K562 treated with DMSO at 1 percent for 12 hours (cell line): ENCODE data around the gene PRR20B. TPM values are rescaled to one million over a fixed set of nuclear protein-coding genes. Genes with fewer than 3 reads are reported as not detected.

ENCODE experiments used
- total RNA-seq: library from RNA; unstranded; fragments of 300-600 nt; gene quantifications from 2 replicates; pipeline ENCODE4 v1.2.3, GENCODE V29; 2022; ENCODE audit not compliant: insufficient read depth

The PRR20B gene
- total RNA-seq: not detected in 2 replicates

GRCh38 chr13:57147188-57147587 lies at the start of gene PRR20B:
TSS of gene PRR20B (plus strand) at chr13:57147488. CDS start at chr13:57147875, 387 bp downstream.

DNA sequence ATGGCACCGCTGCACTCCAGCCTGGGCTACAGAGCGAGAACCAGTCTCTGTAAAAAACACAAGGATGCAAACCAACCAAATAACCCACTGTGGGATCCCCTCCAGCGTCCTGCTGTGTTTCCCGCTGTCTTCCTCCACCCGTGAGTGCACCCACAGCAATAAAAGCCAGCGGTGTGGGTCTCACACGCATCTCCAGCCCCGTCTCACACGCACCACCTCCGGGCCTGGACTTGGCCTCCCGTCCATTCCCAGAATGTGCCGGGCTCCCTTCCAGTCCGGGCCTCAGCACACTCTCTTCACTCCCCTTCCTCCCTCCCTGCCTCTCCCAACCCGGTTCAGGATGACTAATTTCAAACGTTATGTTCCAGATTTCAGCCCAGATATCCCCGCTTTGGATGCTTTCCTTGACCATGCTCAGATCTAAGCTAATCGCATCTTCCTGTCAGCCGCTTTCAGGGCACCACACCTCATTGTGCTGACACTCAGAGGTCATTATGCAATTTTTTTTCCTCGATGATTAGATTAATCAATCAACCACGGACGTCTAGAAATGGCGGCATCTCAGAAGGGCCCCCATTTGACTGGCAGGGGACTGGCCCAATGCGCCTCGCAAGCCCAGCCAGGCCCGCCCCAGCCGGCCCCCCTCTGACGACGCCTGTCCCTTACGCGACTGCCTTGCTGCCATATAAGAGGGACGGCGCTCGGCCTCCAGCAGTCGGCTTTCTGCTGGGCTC lies 6.9 kb upstream of the PRR20B start, which contains the start of gene PRR20A:
TSS of gene PRR20A (plus strand) at position 684 of the 734 bp plus-strand sequence. CDS start 387 bp downstream, outside the sequence.

DNA sequence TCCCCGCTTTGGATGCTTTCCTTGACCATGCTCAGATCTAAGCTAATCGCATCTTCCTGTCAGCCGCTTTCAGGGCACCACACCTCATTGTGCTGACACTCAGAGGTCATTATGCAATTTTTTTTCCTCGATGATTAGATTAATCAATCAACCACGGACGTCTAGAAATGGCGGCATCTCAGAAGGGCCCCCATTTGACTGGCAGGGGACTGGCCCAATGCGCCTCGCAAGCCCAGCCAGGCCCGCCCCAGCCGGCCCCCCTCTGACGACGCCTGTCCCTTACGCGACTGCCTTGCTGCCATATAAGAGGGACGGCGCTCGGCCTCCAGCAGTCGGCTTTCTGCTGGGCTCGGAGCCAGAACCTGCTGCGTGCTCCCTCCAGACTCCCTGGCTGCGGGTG lies 6.5 kb downstream of the PRR20B start, which contains the start of gene PRR20C:
TSS of gene PRR20C (plus strand) at position 301 of the 400 bp plus-strand sequence. CDS start 387 bp downstream, outside the sequence.

GRCh38 chr13:57160332-57160731 lies 13.0 kb downstream of the PRR20B start, which contains the start of gene PRR20D:
TSS of gene PRR20D (plus strand) at chr13:57160632. CDS start at chr13:57161019, 387 bp downstream.

DNA sequence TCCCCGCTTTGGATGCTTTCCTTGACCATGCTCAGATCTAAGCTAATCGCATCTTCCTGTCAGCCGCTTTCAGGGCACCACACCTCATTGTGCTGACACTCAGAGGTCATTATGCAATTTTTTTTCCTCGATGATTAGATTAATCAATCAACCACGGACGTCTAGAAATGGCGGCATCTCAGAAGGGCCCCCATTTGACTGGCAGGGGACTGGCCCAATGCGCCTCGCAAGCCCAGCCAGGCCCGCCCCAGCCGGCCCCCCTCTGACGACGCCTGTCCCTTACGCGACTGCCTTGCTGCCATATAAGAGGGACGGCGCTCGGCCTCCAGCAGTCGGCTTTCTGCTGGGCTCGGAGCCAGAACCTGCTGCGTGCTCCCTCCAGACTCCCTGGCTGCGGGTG lies 19.6 kb downstream of the PRR20B start, which contains the start of gene PRR20E:
TSS of gene PRR20E (plus strand) at position 301 of the 400 bp plus-strand sequence. CDS start 387 bp downstream, outside the sequence.

Other genes starting within 250 kb of the PRR20B start
- not detected in 2 replicates for gene PRR20A, start 6.6 kb upstream of the PRR20B start, total RNA-seq
- not detected in 2 replicates for gene PRR20C, start 6.6 kb downstream of the PRR20B start, total RNA-seq
- not detected in 2 replicates for gene PRR20D, start 13.1 kb downstream of the PRR20B start, total RNA-seq
- not detected in 2 replicates for gene PRR20E, start 19.7 kb downstream of the PRR20B start, total RNA-seq